Stimulated activated CD4-positive, alpha-beta T cell treated with anti-CD3 and anti-CD28 coated beads, Interleukin-12 subunit alpha, Interleukin-12 subunit beta, amount 100 ng/mL, for 24 hours (primary cell): ENCODE measurements around the gene TMEM171.

Experiments
- DNase-seq, 2 experiments: peaks; one replicate each; pipeline ENCODE4 v3.0.0-alpha.2; 2020; ENCODE audit warnings: low read depth in 2 of 2

Gene TMEM171

DNA sequence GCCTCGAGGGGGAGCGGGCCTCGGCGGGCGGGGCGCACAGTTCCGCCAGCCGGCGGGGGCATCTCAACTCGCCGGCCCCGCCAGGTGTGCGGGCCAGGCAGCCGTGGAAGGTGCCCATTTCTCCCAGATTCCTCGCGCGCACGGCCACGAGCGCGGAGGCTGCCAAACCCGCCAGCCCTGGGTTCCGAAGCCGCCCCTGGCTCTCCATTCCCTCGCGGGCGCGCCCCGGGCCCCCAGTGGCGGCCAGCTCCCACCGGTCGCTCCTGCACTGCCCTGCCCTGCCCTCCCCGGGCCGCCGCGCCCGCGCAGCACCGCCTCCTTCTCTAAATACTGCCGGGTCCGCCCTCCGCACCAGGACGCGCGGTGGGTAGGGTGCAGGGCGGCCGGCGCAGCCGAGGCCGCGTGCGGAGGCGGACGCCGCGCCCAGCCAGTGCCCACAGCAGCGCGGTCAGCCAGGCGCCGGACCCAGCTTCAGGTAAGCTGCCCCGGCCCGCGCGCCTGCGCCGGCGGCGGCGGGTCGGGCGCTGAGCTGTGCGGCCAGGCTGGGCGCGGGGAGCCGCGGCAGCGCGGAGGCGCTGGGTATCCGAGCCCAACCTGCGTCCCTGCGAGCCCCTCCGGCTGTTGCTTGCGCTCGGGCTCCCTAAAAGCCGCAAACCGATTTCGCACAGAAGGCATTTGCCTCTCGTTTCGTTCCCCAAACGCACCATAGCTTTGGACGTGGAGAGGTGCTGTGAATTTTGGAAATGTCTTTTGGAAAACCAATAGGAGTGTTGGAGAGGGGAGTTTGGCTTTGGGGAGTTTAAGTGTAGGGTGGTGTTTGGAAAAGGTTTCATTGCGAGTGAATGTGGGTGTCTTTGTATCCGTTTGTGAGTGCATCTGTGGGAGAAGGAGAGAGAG, at the start of gene TMEM171:
Gene TMEM171 (plus strand): TSS at position 354 of the 897 bp plus-strand sequence. CDS start 2,799 bp downstream, outside the sequence.
- DNase-seq = no peak

- DNase-seq = no peak
Observed at GRCh38 chr5:73081093-73081492, 39.3 kb upstream of the TMEM171 start.

DNA sequence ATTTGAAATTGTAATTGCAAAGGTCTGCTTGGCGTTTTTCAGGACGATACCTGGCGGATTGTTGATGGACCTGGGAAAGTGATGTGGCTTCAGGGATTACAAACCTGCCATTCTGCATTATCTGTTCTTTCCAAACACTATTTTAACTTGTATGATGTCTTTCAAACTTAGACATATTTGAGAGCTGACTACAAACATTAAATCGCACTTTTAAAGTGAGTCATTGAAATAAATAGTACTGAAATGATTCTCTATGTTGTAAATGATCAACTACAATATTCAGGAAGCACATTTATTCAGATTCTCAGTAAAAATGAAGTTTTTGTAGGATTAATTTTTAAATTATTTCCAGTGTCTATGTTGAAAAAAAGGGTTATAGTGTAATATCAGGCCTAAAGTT, 32.3 kb upstream of the TMEM171 start:
- no peak for DNase-seq

DNA sequence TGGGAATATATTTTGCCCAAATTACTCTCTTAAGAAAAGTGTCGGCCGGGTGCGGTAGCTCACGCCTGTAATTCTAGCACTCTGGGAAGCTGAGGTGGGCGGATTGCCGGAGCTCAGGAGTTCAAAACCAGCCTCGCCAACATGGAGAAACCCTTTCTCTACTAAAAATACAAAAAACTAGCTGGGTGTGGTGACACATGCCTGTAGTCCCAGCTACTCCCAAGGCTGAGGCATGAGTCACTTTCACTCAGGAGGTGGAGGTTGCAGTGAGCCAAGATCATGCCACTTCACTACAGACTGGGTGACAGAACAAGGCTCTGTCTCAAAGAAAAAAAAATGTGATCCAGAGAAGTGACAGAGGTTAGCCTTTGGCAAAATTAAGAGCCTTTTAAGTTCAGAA, 26.4 kb upstream of the TMEM171 start:
- no peak for DNase-seq

- no peak for DNase-seq
Observed at GRCh38 chr5:73094415-73094814, 26.0 kb upstream of the TMEM171 start.

DNA sequence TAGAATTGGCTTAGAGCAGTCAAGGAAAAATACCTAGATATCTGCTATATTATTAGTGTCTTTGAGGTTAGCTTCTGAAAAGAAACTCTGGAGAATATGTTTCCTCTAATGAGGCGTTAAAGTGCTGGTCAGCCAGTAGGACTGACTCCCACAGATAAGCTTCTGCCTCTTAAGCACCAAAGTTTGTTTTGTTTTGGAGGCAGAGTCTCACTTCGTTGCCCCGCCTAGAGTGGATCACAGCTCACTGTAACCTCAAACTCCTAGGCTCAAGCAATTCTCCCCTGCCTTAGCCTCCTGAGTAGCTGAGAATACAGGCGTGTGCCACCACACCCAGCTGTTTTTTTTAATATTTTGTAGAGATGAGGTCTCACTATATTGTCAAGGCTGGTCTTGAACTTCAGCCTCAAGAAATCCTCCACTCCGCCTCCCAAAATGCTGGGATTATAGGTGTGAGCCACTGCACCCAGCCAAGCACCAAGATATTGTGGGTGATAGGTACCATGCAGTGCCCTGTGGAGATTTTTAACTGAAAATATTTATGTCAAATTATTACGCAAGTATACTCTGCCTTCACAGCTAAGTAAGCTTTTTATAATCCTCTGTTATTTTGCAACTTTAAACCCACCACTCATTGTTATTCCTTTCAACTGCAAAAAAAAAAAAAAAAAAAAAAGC, 24.7 kb upstream of the TMEM171 start:
- DNase-seq = no peak

- no peak for DNase-seq
Observed at GRCh38 chr5:73096239-73096575, 24.2 kb upstream of the TMEM171 start.

- no peak for DNase-seq
Observed at GRCh38 chr5:73097740-73098139, 22.6 kb upstream of the TMEM171 start.

DNA sequence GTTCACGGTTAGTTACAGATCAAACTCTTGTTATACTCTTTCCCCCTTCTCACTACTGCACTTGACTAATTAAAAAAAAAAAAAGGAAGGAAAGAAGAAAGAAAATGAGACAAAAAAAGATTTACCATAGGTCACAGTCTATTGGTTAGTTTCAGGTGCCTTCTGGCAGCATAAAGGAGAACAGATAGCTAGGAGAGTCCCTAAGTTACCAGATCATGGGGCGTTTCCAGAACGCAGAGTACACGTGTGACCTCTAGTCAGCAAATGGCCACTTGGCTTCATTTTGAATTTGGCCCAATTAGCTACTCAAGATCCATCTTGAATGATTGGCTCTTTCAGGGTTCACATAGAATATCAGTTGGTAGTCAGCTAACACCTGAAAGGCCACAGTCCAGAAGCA, 20.3 kb upstream of the TMEM171 start:
- DNase-seq = no peak

DNA sequence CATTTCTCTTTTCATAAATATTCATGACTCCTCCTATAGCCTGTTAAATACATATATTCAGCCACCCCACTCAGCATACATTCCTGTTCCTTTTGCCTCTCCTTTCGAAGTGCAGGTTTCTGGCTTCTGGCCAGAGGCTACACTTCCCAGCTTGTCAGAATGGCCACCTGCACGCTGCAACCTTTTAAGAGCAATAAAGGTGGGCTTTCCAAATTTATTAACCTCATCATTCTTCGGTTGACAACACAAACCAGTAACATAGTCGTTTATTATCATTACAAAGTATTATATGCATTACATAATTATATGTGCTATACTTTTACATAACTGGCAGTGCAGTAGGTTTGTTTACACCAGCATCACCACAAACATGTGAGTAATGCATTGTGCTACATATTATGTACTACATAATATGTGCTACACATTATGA, 16.5 kb upstream of the TMEM171 start:
- DNase-seq = no peak

GRCh38 chr5:73104326-73104725, 16.0 kb upstream of the TMEM171 start:
- no peak for DNase-seq

GRCh38 chr5:73106335-73106734, 14.0 kb upstream of the TMEM171 start:
- DNase-seq = no peak

DNA sequence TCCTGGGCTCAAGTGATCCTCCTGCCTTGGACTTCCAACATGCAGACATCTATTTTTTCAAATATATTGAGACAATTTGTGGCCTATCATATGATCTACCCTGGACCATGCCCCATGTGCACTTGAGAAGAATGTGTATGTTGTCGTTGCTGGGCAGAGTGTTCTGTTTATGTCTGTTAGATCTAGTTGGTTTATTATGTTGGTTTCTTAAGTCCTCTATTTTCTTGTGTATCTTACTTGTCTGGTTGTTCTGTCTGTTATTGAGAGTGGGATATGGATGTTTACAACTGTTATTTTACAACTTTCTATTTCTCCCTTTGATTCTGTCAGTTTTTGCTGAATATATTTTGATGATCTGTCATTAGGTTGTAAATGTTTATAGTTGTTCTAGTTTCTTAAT, 10.2 kb upstream of the TMEM171 start:
- no peak for DNase-seq

GRCh38 chr5:73111536-73111935, 8.8 kb upstream of the TMEM171 start:
- no peak for DNase-seq

GRCh38 chr5:73112359-73112758, 8.0 kb upstream of the TMEM171 start:
- no peak for DNase-seq

DNA sequence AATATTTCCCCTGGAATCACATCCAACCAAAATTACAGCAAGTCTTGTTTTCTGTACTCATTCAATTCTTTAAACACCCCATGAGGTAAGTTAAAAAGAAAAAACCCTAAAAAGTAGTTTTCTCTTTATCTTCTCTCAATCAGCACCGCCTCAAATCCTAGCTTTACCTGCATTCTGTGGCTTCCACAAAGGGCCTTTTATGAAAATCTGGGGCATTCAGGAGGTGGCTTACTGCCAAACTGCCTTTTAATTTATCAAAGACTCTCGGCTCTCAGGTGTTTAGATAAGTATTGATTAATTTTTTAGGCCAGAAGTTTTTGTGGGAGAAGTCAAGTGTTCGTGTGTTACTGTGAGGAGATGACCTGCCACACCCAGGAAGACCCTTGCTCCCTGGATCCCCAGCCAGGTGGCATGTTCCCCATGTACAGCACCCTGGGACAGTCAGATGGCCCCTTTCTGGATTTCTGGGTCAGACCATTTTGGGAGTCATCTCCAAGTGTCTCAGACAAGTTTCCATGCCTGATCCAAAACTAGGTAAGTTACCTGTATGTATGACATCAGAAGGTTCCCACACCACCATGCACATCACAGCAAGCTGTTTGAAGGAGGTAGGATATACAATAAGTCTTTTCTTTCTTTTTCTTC, 6.2 kb upstream of the TMEM171 start:
- DNase-seq = no peak

- no peak for DNase-seq
Observed at GRCh38 chr5:73115399-73116051, 4.8 kb upstream of the TMEM171 start.

- no peak for DNase-seq
Observed at GRCh38 chr5:73116506-73116905, 3.9 kb upstream of the TMEM171 start.

- no peak for DNase-seq
Observed at GRCh38 chr5:73117088-73117740, 3.2 kb upstream of the TMEM171 start.

- no peak for DNase-seq
Observed at GRCh38 chr5:73118391-73118973, 1.9 kb upstream of the TMEM171 start.

- peak in 1 of 2 experiments; percentile 16 for DNase-seq
Observed at GRCh38 chr5:73119451-73120157, 771 bp upstream of the TMEM171 start.
